GM18517 (cell line): Measurements from ENCODE around the gene TENM3.

Experiments used
- ATAC-seq: cut with Tn5 transposase; IDR thresholded peaks from one replicate; pipeline ENCODE4 v1.9.1; 2021; ENCODE audit warnings: mild to moderate bottlenecking, moderate library complexity; ENCODE audit not compliant: unreplicated experiment

Gene TENM3

GRCh38 chr4:182252220-182252619 is 9.0 kb downstream of the TENM3 start:
- ATAC-seq = no peak

- ATAC-seq = no peak
These were observed 11.0 kb downstream of the TENM3 start for GRCh38 chr4:182254026-182254780.

GRCh38 chr4:182255441-182256190 is 12.4 kb downstream of the TENM3 start:
- ATAC-seq = no peak

- no peak for ATAC-seq
These were observed 13.8 kb downstream of the TENM3 start for GRCh38 chr4:182257016-182257415.

- ATAC-seq = no peak
These were observed 14.3 kb downstream of the TENM3 start for GRCh38 chr4:182257503-182257902.

- ATAC-seq = no peak
These were observed 15.3 kb downstream of the TENM3 start for GRCh38 chr4:182258441-182259000.

- ATAC-seq = no peak
These were observed 18.5 kb downstream of the TENM3 start for GRCh38 chr4:182261651-182262223.

- ATAC-seq = no peak
These were observed 20.4 kb downstream of the TENM3 start for GRCh38 chr4:182263562-182263961.

- no peak for ATAC-seq
These were observed 21.0 kb downstream of the TENM3 start for GRCh38 chr4:182264139-182264752.

GRCh38 chr4:182265881-182266280 is 22.7 kb downstream of the TENM3 start:
- no peak for ATAC-seq

GRCh38 chr4:182267048-182267447 is 23.8 kb downstream of the TENM3 start:
- ATAC-seq = no peak

- ATAC-seq = no peak
These were observed 25.8 kb downstream of the TENM3 start for GRCh38 chr4:182268966-182269365.

GRCh38 chr4:182271731-182272130 is 28.5 kb downstream of the TENM3 start:
- ATAC-seq = no peak

- ATAC-seq = no peak
These were observed 28.9 kb downstream of the TENM3 start for GRCh38 chr4:182272151-182272550.

GRCh38 chr4:182273191-182273935 is 30.2 kb downstream of the TENM3 start:
- no peak for ATAC-seq

- ATAC-seq = no peak
These were observed 33.3 kb downstream of the TENM3 start for GRCh38 chr4:182276210-182277109.

- no peak for ATAC-seq
These were observed 34.2 kb downstream of the TENM3 start for GRCh38 chr4:182277377-182277776.

- no peak for ATAC-seq
These were observed 35.5 kb downstream of the TENM3 start for GRCh38 chr4:182278729-182279128.

GRCh38 chr4:182280436-182281111 is 37.4 kb downstream of the TENM3 start:
- ATAC-seq = no peak
